ENCODE results near the gene MCC. TPM values are rescaled to one million over a fixed set of nuclear protein-coding genes. Genes with fewer than 3 reads are reported as not detected.

The MCC gene
- total and polyA plus RNA-seq, 2 donors (not counting 1 experiment from before 2014, with no cell fraction given), result 3.2 to 41.3 TPM

DNA sequence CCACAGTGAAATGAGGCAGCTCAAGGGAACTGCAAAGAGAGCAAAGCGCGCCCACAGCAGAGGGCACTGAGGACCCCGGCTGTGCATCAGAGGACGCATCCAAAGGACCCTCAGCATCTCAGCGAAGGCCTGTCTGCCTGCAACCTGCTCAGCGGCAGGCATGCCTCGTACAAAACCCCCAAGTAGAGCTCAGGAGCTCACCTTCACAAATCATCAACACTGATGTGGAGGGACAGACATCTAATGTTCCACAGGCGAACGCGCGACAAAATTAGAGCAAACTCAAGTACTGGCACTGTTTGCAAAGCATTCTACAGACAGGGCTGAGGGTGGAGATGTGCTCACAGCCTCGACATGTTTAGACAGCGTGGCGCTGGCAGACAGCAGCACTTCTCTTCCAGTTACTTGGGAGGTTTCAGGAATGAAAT, 430.7 kb downstream of the MCC start:
- Histone ChIP-seq H3K9me3 (ENCODE audit: control insufficient read depth, insufficient read depth, low read depth, low read length) (no peaks in the 10 kb centered on the region), H3K4me2 (ENCODE audit: extremely low read depth, insufficient read depth, low read length) (no peak overlapping the region), H4K20me1 (ENCODE audit: control insufficient read depth, extremely low read depth, insufficient read depth, low read length) (no peaks in the 10 kb centered on the region), H3K4me1 (ENCODE audit: control insufficient read depth, extremely low read depth, insufficient read depth, low read length) (peaks cover 5% of the 10 kb centered on the region), H3K27me3 (ENCODE audit: control insufficient read depth, insufficient read depth, low read length) (no peaks in the 10 kb centered on the region), H3K36me3 (ENCODE audit: control insufficient read depth, insufficient read depth, low read length) (no peaks in the 10 kb centered on the region), H3K79me2 (ENCODE audit: control insufficient read depth, insufficient read depth, low read length) (no peaks in the 10 kb centered on the region), H3K4me3 (replicated peaks in 1 of 4; ENCODE audit: control extremely low read depth in 1 of 4, insufficient read depth in 1 of 4, low read depth in 3 of 4, low read length in 4 of 4) (no peak overlapping the region), H3K9ac (ENCODE audit: insufficient read depth, low read length) (no peak overlapping the region), H3K27ac (ENCODE audit: insufficient read depth, low read length) (no peak overlapping the region), H2AFZ (ENCODE audit: low read length) (no peak overlapping the region)
- DNase-seq (ENCODE audit: low read depth in 2 of 2), result no peak
- TF ChIP-seq EZH2 (IDR thresholded peaks at IDR 0.05; ENCODE audit: low read length, missing control alignments), result no peak
- TF ChIP-seq, protein P1, sequence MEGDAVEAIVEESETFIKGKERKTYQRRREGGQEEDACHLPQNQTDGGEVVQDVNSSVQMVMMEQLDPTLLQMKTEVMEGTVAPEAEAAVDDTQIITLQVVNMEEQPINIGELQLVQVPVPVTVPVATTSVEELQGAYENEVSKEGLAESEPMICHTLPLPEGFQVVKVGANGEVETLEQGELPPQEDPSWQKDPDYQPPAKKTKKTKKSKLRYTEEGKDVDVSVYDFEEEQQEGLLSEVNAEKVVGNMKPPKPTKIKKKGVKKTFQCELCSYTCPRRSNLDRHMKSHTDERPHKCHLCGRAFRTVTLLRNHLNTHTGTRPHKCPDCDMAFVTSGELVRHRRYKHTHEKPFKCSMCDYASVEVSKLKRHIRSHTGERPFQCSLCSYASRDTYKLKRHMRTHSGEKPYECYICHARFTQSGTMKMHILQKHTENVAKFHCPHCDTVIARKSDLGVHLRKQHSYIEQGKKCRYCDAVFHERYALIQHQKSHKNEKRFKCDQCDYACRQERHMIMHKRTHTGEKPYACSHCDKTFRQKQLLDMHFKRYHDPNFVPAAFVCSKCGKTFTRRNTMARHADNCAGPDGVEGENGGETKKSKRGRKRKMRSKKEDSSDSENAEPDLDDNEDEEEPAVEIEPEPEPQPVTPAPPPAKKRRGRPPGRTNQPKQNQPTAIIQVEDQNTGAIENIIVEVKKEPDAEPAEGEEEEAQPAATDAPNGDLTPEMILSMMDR (conservative IDR thresholded peaks at IDR 0.05 in 1 of 2, IDR thresholded peaks at IDR 0.05 in 1 of 2; ENCODE audit: low read depth in 1 of 2, low read length in 2 of 2), result no peak

DNA sequence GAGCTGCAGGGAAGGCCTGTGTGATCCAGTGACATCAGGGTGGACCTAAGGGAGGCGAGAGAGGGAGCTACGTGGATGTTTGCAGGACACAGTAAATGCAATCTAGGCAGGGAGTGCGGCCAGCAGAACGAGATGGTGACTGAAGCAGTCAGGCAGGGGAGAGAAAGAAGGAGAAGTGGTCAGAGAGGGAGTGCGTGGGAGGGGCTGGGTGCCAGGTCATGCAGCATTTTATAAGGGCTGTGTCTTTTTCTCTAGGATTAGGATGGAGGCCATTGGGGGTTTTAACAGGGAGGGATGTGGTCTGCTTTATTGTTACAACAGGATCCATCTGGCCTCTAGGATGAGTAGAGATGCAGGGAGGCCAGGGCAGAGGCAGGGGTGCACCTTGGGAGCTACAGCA, 431.3 kb downstream of the MCC start:
- H3K79me2 ChIP-seq (ENCODE audit: control insufficient read depth, insufficient read depth, low read length), result no peaks in the 10 kb centered on the region
- H3K27me3 ChIP-seq (ENCODE audit: control insufficient read depth, insufficient read depth, low read length), result no peaks in the 10 kb centered on the region
- peaks cover 9% of the 10 kb centered on the region for H3K4me1 ChIP-seq (ENCODE audit: control insufficient read depth, extremely low read depth, insufficient read depth, low read length)
- no peak overlapping the region for H3K27ac ChIP-seq (ENCODE audit: insufficient read depth, low read length)
- no peak overlapping the region for H3K9ac ChIP-seq (ENCODE audit: insufficient read depth, low read length)
- no peaks in the 10 kb centered on the region for H3K9me3 ChIP-seq (ENCODE audit: control insufficient read depth, insufficient read depth, low read depth, low read length)
- no peak overlapping the region for H2AFZ ChIP-seq (ENCODE audit: low read length)
- H4K20me1 ChIP-seq (ENCODE audit: control insufficient read depth, extremely low read depth, insufficient read depth, low read length), result no peaks in the 10 kb centered on the region
- TF ChIP-seq EZH2 (IDR thresholded peaks at IDR 0.05; ENCODE audit: low read length, missing control alignments), result no peak
- TF ChIP-seq, protein P1 (conservative IDR thresholded peaks at IDR 0.05 in 1 of 2, IDR thresholded peaks at IDR 0.05 in 1 of 2; ENCODE audit: low read depth in 1 of 2, low read length in 2 of 2), result no peak
- DNase-seq (ENCODE audit: low read depth in 2 of 2), result no peak
- no peaks in the 10 kb centered on the region for H3K36me3 ChIP-seq (ENCODE audit: control insufficient read depth, insufficient read depth, low read length)
- H3K4me2 ChIP-seq (ENCODE audit: extremely low read depth, insufficient read depth, low read length), result no peak overlapping the region
- no peak overlapping the region for H3K4me3 ChIP-seq (replicated peaks in 1 of 4; ENCODE audit: control extremely low read depth in 1 of 4, insufficient read depth in 1 of 4, low read depth in 3 of 4, low read length in 4 of 4)

DNA sequence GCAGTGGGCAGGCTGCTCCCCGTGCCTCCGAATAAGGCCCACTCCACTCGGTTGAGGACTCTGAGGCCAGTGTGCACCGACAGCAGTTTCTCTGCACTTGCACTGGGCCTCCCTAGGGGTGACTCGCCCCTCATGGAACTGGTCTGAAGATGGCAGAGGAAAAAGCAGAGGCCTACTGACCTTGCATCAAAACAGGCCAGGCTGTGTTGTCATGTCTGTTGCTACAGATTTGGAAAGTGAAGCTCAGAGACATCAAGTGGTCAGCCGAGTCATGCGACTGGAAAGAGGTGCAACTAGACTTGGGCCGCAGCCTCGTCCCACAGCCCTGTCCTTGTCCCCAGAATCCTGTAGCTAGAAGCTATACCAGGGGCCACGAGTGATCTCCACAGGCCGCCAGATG, 433.4 kb downstream of the MCC start:
- H3K36me3 ChIP-seq (ENCODE audit: control insufficient read depth, insufficient read depth, low read length), result no peaks in the 10 kb centered on the region
- H4K20me1 ChIP-seq (ENCODE audit: control insufficient read depth, extremely low read depth, insufficient read depth, low read length), result no peaks in the 10 kb centered on the region
- H3K4me1 ChIP-seq (ENCODE audit: control insufficient read depth, extremely low read depth, insufficient read depth, low read length), result peaks cover 13% of the 10 kb centered on the region
- no peak for DNase-seq (ENCODE audit: low read depth in 2 of 2)
- no peaks in the 10 kb centered on the region for H3K79me2 ChIP-seq (ENCODE audit: control insufficient read depth, insufficient read depth, low read length)
- no peak overlapping the region for H3K9ac ChIP-seq (ENCODE audit: insufficient read depth, low read length)
- no peak overlapping the region for H3K4me2 ChIP-seq (ENCODE audit: extremely low read depth, insufficient read depth, low read length)
- H2AFZ ChIP-seq (ENCODE audit: low read length), result no peak overlapping the region
- TF ChIP-seq, protein P1 (conservative IDR thresholded peaks at IDR 0.05 in 1 of 2, IDR thresholded peaks at IDR 0.05 in 1 of 2; ENCODE audit: low read depth in 1 of 2, low read length in 2 of 2), result no peak
- TF ChIP-seq EZH2 (IDR thresholded peaks at IDR 0.05; ENCODE audit: low read length, missing control alignments), result no peak
- H3K27me3 ChIP-seq (ENCODE audit: control insufficient read depth, insufficient read depth, low read length), result no peaks in the 10 kb centered on the region
- no peak overlapping the region for H3K27ac ChIP-seq (ENCODE audit: insufficient read depth, low read length)
- H3K9me3 ChIP-seq (ENCODE audit: control insufficient read depth, insufficient read depth, low read depth, low read length), result no peaks in the 10 kb centered on the region
- no peak overlapping the region for H3K4me3 ChIP-seq (replicated peaks in 1 of 4; ENCODE audit: control extremely low read depth in 1 of 4, insufficient read depth in 1 of 4, low read depth in 3 of 4, low read length in 4 of 4)
